IPS-15b (cell line): ENCODE results near the gene DDR1.

Source experiments
- H3K27me3 ChIP-seq: one replicate; pipeline ENCODE4 v1.6.1; 2013; ENCODE audit warnings: low read length; ENCODE audit not compliant: control insufficient read depth, insufficient read depth
- H3K36me3 ChIP-seq: one replicate; pipeline ENCODE4 v1.6.1; 2013; ENCODE audit warnings: low read length; ENCODE audit not compliant: control insufficient read depth, insufficient read depth
- H3K4me1 ChIP-seq: one replicate; pipeline ENCODE4 v1.6.1; 2013; ENCODE audit warnings: mild to moderate bottlenecking, low read length; ENCODE audit not compliant: control insufficient read depth, insufficient read depth
- H3K4me3 ChIP-seq: one replicate; pipeline ENCODE4 v1.5.1; 2013; ENCODE audit warnings: low read depth, low read length
- H3K9ac ChIP-seq: one replicate; pipeline ENCODE4 v1.6.1; 2013; ENCODE audit warnings: low read depth, mild to moderate bottlenecking, low read length
- H3K9me3 ChIP-seq: one replicate; pipeline ENCODE4 v1.6.1; 2013; ENCODE audit warnings: mild to moderate bottlenecking, low read length; ENCODE audit not compliant: control insufficient read depth, insufficient read depth

Gene DDR1

GRCh38 chr6:30885999-30886896, 1.9 kb downstream of the DDR1 start:
- Histone ChIP-seq H3K36me3 (peaks cover 27% of the 10 kb centered on the region), H3K27me3 (no peaks in the 10 kb centered on the region), H3K4me3 (peak overlapping the region; percentile 88), H3K4me1 (peaks cover 32% of the 10 kb centered on the region), H3K9me3 (no peaks in the 10 kb centered on the region), H3K9ac (peak overlapping the region; percentile 82)

DNA sequence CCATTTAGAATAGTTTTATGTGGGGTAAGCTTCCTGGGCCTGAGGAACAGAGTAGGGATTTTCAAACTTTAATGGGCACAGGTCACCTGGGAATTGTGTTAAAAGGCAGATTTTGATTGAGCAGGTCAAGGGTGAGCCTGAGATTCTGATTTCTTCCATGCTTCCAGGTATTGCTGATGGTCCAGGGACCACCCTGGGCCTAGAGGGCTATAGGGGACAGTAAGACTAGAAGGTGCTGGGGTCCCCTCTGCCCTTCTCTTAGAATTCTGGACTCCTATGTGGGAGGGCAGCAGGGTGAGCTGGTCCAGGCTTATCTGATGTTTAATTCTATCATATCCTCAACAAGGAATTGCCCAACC, 2.6 kb downstream of the DDR1 start:
- H3K27me3 ChIP-seq, result no peaks in the 10 kb centered on the region
- H3K9me3 ChIP-seq, result no peaks in the 10 kb centered on the region
- peaks cover 26% of the 10 kb centered on the region for H3K4me1 ChIP-seq
- H3K36me3 ChIP-seq, result peaks cover 34% of the 10 kb centered on the region
- H3K4me3 ChIP-seq, result peak overlapping the region; percentile 88
- H3K9ac ChIP-seq, result no peak overlapping the region

DNA sequence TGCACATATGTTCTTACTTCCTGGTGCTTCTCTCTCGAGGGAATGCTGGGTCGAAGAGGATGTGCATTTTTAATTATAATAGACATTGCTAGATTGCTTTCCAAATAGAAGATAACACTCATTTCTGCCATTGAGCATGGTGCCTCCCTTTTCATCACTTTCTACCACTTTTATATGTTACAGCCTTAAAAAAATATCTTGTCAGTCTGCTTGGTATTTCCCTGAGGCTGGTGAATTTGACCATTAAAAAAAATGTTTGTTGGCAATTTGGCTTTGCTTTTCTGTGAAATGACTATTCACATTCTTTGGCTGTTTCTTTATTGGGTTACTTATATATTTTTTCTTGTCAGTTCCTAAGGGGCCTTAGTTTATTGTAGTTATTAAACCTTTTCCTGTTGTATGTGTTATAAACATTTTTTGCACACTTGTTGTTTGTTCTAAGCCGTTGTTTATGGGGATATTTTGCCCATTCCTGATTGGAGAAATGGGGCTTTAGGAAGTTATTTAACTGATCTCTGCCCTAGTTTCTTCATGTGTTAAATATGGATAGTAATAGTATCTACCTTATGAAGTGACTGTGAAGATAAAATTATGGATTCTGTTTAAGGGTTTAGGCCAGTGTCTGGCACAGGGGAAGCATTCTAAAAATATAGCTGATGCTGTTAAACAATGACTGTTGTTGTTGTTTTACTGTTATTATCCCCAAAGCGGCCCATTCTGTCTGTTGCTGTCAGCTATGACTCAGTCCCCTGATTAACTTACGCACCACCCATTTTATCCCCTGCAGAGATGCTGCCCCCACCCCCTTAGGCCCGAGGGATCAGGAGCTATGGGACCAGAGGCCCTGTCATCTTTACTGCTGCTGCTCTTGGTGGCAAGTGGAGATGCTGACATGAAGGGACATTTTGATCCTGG, 3.8 kb downstream of the DDR1 start:
- H3K9me3 ChIP-seq, result no peaks in the 10 kb centered on the region
- H3K4me1 ChIP-seq, result peaks cover 18% of the 10 kb centered on the region
- no peaks in the 10 kb centered on the region for H3K27me3 ChIP-seq
- peaks cover 46% of the 10 kb centered on the region for H3K36me3 ChIP-seq
- no peak overlapping the region for H3K9ac ChIP-seq
- H3K4me3 ChIP-seq, result no peak overlapping the region

GRCh38 chr6:30888816-30889495, 4.6 kb downstream of the DDR1 start:
- Histone ChIP-seq H3K4me1 (peaks cover 18% of the 10 kb centered on the region), H3K4me3 (no peak overlapping the region), H3K27me3 (no peaks in the 10 kb centered on the region), H3K9me3 (no peaks in the 10 kb centered on the region), H3K36me3 (peaks cover 53% of the 10 kb centered on the region), H3K9ac (no peak overlapping the region)

DNA sequence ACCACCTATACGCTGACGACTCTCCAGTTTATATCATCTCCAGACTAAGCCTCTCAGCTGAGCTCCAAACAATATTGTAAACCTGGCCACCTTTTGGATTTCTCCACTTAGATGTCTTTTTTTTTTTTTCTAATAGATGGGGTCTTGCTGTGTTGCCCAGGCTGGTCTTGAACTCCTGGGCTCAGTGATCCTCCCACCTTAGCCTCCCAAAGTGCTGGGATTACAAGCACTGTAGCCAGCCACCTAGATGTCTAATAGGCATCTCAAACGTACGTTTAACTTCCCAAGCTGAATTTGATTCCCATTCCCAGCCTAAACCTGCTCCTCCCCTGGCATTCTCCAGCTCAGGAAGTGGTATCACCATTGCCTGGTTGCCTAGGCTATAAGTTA, 5.2 kb downstream of the DDR1 start:
- no peaks in the 10 kb centered on the region for H3K9me3 ChIP-seq
- H3K36me3 ChIP-seq, result peaks cover 58% of the 10 kb centered on the region
- no peak overlapping the region for H3K4me3 ChIP-seq
- H3K9ac ChIP-seq, result no peak overlapping the region
- H3K27me3 ChIP-seq, result no peaks in the 10 kb centered on the region
- peaks cover 18% of the 10 kb centered on the region for H3K4me1 ChIP-seq

DNA sequence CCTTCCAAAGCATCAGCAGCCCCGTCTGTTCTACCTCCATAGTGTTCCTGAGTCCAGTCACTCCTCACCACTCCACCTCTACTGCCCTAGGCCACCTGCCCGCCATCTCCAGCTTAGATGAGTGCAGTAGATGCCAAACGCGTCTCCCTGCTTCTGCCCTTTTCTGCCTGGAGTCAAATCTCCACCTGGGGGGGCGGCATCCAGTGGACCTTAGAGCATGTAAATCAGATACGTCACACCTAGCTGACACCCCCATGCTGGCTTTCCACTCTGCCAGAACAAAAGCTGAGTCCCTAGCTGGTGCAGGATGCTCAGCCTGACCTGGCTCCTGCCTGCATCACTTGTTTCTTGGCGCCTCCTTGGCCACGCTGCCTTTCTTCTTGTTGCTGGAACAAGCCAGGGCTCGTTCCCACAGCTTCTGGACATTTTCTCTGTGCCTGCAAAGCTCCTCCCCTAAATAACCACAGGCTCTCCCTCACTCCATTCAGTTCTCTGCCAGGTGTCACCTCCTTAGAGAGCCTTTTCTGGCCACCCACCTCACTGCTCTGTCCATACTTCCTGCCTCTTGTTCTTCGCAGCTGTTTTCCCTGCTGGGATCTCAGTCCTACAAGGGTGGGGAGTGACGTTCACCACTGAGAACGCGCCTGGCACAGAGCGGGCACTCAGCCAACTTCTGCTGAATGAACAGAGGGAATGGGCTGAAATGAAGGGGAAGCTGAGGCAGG, 5.8 kb downstream of the DDR1 start:
- no peak overlapping the region for H3K9ac ChIP-seq
- no peak overlapping the region for H3K4me3 ChIP-seq
- H3K4me1 ChIP-seq, result peaks cover 16% of the 10 kb centered on the region
- H3K9me3 ChIP-seq, result no peaks in the 10 kb centered on the region
- no peaks in the 10 kb centered on the region for H3K27me3 ChIP-seq
- peaks cover 64% of the 10 kb centered on the region for H3K36me3 ChIP-seq

DNA sequence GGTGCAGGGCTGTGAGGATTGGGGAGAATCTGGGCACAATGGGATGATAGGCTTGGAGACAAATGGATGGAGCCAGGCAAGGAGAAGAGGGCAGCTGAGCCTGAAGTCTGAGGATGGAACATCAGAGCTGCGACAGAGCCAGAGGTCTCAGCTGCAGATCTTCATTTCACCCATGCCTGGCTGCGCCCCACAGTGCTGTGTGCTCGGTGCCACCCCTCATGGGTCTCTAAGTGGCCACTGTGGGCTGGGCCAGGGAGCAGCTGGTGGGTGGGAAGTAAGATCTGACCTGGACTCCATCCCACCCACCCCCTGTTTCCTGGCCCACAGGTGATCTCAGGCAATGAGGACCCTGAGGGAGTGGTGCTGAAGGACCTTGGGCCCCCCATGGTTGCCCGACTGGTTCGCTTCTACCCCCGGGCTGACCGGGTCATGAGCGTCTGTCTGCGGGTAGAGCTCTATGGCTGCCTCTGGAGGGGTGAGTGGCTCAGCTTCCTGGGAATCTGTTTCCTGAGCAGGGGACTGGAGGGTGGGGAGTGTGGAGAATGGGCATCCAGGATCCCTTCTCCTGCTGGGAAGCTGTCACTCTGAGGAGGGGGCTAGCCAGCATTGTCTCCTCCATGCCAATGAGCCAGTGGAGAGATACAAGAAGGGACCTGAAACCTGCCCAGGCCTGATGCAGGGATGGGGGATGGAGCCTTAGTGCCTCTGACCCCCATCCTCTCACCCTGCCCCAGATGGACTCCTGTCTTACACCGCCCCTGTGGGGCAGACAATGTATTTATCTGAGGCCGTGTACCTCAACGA, 6.5 kb downstream of the DDR1 start:
- Histone ChIP-seq H3K9me3 (no peaks in the 10 kb centered on the region), H3K36me3 (peaks cover 71% of the 10 kb centered on the region), H3K4me1 (peaks cover 8% of the 10 kb centered on the region), H3K9ac (no peak overlapping the region), H3K27me3 (no peaks in the 10 kb centered on the region), H3K4me3 (no peak overlapping the region)

DNA sequence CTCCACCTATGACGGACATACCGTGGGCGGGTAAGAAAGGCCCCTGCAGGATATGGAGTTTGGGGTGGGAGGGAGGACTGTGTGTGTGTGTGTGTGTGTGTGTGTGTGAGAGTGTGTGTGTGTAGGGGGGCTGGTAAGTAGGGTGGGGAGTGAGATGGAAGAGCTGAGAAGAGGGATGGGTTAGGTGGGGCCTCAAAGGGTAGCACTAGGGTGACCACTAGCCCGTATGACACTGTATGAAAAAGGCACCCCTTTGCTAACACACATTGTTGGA, 7.1 kb downstream of the DDR1 start:
- Histone ChIP-seq H3K9me3 (no peaks in the 10 kb centered on the region), H3K27me3 (no peaks in the 10 kb centered on the region), H3K4me3 (no peak overlapping the region), H3K9ac (no peak overlapping the region), H3K36me3 (peaks cover 73% of the 10 kb centered on the region), H3K4me1 (peaks cover 8% of the 10 kb centered on the region)

DNA sequence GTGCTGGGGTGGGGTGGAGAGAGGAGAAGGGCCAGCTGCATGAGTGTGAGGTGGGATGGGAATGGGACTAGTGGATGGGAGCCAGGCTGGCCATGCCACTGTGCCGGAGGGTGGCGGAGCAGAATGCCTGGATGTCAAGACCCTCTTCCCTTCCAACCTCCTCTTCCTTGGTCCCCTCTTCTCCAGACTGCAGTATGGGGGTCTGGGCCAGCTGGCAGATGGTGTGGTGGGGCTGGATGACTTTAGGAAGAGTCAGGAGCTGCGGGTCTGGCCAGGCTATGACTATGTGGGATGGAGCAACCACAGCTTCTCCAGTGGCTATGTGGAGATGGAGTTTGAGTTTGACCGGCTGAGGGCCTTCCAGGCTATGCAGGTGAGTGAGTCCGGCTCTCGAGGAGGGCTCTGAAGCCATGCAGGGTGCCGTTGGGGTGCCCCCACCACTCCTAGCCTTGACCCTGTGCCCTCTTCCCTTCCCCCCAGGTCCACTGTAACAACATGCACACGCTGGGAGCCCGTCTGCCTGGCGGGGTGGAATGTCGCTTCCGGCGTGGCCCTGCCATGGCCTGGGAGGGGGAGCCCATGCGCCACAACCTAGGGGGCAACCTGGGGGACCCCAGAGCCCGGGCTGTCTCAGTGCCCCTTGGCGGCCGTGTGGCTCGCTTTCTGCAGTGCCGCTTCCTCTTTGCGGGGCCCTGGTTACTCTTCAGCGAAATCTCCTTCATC, 7.7 kb downstream of the DDR1 start:
- peaks cover 78% of the 10 kb centered on the region for H3K36me3 ChIP-seq
- no peak overlapping the region for H3K9ac ChIP-seq
- H3K27me3 ChIP-seq, result no peaks in the 10 kb centered on the region

GRCh38 chr6:30893001-30893591, 8.8 kb downstream of the DDR1 start:
- H3K36me3 ChIP-seq, result peaks cover 86% of the 10 kb centered on the region
- H3K27me3 ChIP-seq, result no peaks in the 10 kb centered on the region
- H3K9ac ChIP-seq, result no peak overlapping the region

More for the DNA sequence above, 7.7 kb downstream of the DDR1 start:
- Histone ChIP-seq H3K4me3 (no peak overlapping the region), H3K4me1 (peaks cover 3% of the 10 kb centered on the region), H3K9me3 (no peaks in the 10 kb centered on the region)

More at GRCh38 chr6:30893001-30893591, 8.8 kb downstream of the DDR1 start:
- Histone ChIP-seq H3K4me3 (no peak overlapping the region), H3K4me1 (peaks cover 2% of the 10 kb centered on the region), H3K9me3 (no peaks in the 10 kb centered on the region)
